NOMO-1 treated with DMSO at 0.1 percent for 48 hours (cell line): ENCODE measurements around the gene RPL19.

Experiments used
- DNase-seq: peaks from one replicate; lab custom pipeline; 2025; ENCODE audit not compliant: unreplicated experiment; lab: John Stamatoyannopoulos, UW

The RPL19 gene

DNA sequence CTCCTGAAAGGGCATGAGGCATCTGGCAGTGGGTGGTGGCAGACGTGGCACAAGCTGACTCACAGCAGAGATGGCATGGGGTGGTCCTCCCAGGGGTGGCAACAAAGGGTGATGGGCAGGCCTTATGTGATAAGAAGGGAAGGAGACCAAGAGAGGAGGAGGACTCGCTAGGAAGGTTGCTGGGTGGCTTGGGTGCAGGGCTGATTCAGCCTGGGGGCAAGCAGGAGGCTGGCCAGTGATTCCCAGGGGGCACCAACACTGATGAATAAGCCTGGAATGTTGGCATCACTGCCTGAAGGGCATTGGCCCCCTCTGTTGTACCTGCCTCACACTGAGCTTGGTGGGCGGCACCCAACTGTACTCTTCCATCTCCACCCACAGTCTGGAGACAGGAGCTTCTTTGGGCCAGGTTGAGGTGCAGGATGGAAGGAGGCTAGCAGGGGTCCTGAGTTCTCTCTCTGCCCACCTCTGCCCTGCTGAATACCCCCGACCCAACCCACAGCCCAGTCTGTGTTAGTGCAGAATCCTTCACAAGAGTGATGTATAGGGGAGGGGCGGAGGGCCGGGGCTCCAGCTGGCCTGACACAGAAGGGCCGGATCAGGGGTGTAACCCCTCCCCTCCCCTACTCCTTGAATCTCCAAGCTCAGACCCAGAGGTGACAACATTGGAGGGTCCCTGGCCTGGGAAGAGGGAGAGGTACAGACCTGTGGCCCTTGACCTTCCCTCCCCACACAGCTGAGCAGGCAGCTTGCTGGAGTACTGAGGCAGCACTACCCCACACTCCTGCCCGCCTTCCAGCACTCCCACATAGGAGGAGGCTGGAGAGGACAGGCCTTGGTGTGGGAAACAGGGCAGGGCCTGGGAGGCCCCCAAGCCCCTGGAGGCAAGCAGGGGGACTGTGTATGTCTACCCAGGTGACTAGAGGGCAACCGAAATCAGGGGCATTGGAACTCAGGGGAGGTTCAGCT is 23.1 kb downstream of the RPL19 start:
- DNase-seq = no peak

DNA sequence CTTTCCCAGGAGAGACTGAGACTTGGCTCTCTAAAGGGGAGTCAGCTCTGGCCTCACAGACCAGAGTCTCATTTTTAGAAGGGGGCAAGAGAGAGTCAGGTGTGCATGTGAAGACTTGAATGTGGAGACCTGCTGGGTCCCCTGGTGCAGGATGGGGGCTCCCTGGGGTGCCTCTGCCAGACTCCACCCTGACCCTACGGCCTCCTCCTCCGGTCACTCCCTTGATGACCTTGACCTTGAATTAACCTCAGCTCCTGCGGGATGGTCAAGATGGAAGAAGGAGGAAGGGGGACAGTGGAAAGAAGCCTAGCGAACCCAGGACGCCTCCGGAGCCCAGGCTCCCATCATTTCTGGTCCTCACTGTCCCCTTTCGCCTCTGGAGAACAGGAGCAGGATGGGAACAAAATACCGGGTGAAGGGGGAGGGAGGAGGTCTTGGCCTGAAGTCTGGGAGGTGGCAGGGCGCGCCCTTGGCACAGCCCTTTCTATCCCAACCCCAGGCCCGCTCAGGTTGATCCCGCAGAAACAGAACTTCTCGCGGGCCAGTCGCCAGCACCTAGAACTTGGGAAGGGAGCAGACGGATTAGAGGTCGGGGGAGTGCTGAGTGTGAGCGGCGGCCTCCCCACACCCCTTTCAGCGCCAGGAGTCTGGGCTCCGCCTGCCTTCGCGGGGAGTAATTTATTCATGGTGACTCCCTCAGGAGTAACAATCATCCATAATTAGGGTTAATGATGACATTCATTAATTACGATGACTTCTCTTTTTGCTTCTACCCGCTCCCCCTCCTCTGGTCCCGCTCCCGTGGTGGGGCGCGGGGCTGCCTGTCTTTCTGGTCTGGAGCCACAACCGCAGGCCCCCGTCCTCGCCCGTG is 24.1 kb downstream of the RPL19 start:
- DNase-seq = no peak

DNA sequence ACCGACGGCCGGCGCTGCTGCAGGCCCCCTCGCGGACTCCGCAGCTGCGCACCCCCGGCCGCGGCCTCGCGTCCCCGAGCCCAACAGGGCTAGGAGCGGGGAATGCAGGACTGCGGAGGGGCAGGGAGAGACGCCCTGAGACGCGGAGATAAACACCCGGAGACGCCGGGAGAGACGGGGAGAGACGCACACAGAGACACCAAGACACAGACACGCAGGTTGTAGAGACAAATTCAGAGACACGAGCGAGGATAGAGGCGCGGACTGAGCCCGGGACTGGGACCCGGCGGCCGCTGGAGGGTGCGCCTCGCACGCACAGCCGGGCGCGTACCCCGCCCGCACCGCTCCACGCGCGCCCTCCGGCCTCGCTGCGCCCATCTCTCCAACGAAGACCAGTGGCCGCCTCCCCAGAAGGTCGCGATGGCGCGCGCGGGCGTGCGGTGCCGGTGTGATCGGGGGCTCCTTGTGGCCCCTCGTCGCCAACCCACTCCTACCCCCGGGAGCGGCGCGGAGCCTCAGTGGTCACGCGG is 24.8 kb downstream of the RPL19 start:
- DNase-seq = no peak

DNA sequence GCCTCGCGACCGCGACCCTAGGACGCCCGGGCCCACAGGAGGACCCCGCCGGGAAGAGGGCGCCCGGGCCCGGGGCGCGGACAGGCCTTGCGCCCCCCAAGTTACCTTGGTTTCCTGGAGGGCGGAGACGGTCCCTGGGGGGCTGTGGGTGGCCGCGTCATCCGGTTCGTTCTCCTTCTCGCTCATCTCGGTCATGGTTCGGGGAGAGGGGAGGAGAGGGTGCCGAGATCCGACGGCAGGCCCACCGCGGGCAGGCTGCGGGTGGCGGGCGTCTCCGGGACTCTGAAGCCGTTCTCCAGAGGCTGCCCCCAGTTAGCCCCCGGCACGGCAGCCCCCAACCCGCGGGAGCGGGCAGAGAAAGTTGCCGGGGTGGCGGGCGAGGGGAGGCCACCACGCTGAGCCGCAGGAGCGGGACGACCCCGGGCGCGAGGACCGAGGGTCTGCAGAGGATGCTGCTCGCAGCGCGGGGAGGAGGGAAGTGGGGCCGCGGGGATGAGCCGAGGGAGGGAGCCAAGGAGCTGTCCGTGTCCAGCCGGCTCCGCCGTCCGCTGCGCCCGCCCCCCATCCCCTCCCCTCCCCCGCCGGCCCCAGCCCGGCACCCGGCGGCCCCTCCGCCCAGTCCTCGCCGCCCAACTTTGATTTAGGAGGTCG is 25.4 kb downstream of the RPL19 start, which contains the start of gene STAC2:
TSS of gene STAC2 (minus strand) at position 638 of the 651 bp plus-strand sequence. CDS start at position 195, 443 bp downstream.
- no peak for DNase-seq

DNA sequence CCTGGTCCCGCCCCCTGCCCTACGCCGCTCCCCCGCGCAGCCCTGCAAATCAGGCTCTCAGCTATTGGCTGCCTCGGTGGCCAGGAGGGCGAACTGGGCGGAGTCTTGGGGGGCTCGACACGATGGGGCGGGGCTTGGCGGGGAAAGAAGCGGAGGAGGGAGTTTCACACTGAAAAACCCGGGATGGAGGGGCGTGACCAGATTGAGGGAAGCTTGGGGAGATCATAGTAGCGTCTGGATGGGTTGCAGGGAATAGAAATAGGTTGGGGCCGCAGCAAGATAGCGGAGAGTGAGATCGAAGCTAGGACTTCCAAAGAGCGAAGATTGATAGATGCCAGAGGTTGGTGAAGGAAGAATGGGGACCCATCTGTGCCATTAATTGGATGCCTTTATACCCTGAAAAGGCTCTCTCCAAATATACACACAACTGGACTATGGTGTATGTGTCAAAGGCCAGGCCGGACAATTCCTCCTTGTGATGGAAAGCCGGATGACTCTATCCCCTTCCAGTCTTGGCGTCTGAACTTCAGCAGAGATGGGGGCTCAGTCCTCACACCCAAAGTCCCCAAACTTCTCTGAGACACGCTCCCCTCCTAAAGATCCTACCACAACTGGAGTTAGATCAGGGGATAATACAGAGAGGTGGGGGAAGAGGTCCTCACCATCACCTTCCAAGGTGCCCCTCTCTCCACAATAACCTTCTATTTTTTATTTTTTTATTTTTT is 26.0 kb downstream of the RPL19 start:
- no peak for DNase-seq

DNA sequence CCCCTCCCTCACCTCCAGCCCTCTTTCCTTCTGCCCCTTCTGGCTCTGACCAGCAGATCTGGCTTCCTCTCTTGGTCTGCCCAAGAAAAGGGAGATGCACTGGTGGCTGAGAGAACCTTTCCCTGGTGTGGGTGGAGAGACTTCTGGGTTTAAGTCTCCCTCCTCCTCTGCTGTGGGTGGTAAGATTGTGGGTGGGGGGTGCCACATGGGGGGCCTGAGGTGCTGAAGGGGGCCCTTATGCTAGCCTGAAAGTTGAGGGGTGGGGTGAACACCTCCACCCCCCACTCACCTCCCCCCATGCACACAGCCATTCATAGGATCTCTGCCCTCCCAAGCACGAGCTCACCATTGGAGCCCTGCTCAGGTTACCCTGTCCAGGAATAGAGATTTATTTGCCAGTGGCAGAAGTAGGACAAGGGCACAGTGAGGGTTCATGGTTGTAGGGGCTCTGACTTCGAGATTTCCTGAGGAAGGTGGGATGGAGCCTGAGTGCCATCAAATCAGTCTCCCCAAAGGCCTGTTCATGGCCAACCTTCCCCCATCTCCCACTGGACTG is 27.4 kb downstream of the RPL19 start:
- DNase-seq = no peak

DNA sequence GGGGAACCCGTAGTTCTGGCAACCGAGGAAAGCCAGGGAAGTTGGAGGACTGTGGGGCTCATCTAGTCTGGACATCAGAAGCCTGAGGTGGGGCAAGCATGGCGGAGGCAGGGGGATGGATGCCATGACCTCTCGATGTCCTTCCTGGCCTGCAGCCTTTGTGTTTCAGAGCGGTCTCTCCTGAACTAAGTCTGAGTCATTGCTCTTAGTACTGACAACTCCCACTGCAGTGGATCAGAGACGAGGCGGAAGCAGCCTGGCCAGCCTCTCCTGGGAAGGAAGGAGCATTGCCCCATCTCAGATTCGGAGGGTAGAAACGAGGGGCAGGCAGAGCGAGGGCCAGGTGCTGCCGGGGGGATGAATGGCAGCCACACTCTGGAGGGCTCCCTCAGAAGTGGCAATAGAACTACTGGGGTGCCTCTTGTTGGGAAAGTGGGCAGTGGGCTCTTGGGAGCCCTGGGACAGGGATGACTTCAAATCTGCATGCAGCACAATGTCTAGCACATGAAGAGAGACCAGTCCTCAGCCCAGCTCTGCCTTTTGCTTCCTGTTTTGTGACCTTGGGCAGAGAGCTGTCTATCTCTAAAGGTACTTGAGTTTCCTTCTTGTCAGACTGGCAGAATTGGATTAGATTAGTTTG is 29.3 kb downstream of the RPL19 start:
- DNase-seq = peak; percentile 78

DNA sequence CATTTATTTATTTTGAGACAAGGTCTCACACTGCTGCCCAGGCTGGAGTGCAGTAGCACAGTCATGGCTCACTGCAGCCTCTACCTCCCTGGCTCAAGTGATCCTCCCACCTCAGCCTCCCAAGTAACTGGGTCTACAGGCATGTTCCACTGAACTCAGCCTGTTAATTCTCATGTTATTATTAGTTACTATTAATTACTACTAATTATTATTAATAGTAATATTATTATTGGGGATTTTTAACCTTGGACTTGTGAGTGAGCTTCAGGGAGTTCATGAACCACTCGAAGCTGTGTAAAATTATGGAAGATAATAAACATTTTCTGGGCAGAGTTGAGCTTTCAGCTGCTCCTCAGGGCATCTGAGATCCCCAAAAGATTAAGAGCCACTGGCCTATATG is 30.3 kb downstream of the RPL19 start:
- DNase-seq = no peak

DNA sequence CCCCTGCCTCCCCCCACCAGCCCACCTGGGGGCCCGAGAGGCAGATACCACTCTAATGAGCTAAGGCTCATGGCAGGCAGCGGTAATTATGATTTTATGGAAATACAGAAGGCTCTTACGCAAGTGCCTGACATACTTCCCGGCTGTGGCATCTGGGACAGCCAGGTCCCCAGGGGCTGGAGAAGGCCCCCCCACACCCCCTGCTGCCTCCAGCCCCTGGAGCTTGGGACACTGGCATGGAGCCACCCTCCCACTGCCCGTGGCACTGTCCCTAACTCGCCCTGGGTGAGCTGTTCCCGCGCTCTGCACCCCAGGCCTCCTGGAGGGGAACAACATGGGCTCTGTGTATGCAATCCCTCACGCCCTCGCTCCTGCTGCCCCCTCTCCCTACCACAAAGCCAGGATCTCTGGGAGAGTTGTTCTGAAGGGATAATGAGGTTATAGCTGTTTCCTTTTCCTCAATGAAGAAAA is 31.0 kb downstream of the RPL19 start:
- DNase-seq = no peak

DNA sequence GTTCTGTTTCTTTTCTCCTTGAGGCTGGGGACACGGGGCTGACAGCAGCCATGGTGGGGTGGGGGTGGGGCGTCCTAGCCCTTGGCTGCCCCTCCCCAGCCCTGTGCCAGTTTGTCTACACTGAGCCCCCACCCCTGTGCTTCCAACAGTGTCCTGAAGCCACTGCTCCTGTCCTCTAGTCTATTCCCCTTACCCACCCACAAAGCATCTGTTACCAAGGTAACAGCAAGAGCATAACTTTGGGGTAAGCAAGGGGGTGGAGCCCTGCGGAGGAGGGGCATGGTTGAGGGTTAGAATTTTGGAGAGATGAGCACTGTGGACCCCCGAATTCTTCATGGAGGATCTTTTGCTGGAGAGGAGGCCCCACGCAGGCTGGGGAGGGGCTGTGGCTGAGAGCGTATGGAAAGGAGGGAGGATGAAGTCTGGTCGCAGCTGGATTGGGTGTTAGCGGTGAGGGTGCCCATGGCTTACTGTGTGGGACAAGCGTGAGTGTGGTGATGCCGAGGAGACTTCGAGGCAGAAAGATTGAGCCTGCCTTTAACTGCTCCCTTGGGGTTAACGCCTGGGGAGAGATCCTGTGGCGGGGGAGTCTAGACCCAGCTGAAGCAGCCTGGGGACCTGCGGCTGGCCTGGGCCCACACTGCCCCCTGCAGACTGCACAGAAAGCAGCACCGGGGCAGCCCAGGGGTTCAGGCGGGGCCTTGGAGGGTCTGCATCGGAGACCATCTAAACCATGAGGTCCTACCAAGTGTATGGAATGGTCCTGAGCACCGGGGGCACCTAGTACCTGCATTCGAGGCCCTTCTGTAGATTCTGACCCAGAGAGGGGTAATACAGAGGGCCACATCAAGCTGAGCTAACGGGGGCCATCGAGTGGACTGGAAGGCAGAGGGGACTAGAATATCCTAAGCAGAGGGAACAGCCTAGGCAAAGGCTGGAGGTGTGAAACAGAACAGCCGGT is 31.8 kb downstream of the RPL19 start:
- peak; percentile 25 for DNase-seq

DNA sequence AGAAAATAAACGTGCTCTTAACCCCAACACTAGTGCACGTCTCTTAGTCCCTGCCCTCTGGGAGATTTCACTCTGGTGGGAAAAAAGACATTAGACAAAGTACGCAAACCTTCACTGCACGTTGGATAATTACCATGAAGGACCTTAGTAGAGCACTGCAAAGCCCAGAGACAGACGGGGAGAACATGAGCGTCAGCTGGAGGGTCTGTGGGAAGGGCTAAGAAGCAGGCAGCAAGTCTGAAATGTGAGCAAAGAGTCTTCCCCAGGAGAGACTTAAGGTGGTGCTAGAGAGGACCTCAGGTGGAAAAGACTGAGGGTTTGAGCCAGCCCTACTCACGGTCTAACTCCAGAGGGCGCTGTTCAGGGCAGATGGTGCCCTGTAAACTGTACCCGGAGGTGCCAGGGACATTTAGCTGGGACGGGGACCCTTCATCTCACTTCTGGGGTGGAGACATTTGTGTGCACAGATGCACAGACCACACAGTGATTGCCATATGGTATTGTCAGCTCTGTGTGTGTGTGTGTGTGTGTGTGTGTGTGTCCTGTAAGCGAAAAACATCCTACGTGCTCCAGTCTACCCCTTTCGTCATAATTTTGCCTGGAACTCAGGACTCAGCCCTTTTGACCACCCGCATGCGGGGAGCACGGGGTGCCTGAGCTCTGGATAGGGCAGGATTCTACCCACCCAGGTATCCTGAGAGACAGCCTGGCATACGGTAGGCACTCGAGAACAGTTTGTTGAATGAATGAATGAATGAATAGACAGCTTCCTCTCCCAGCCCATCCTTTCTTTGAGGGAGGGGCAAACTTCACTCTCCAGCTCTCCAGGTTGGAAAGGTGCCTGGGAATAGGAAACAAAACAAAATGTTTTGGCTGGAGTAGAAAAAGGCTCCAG is 35.7 kb downstream of the RPL19 start:
- peak; percentile 85 for DNase-seq

DNA sequence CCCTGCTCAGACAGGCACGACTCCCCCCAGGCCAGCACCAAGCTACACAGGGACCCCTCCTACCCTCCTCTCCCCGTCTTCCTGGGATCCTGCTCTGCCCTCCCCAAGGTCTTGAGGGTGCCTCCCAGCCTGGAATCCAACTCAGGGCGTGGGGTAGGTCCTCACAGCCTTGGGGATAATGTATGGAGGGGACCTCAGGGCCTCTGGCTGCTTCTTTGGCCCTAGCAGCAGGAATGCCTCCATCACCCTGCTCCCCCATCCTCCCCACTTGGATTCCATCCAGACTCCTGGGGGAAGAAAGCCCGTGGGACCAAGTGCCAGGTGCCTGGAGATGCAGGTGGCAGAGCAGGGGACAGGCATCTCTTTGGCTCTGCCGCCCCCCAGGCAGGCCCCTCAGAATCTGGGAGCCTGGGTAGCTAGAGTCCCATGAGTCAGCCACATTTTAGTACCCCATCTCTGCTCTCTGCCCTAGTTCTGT is 36.4 kb downstream of the RPL19 start:
- DNase-seq = no peak

DNA sequence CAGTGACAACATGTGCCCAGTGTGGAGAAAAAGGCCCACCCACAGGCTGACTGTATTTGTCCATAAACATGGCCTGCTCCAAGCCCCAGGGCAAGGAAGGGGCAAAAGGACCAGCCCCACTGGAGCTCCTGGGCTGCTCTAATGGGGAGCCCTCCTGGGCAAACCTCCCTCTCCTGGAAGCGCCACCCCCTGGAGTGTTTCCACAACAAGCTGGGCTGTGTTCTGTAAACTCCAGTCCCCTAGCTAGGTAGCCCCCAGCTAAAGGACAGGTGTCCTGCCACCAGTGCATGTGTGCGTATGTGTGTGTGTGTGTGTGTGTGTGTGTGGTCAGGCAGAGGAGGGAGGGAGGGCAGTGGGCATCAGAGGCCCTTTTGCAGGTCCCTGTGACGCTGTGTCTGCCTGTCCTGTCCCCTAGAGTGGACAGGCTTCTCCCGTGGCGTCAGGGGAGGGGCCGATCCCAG is 36.9 kb downstream of the RPL19 start:
- DNase-seq = no peak

DNA sequence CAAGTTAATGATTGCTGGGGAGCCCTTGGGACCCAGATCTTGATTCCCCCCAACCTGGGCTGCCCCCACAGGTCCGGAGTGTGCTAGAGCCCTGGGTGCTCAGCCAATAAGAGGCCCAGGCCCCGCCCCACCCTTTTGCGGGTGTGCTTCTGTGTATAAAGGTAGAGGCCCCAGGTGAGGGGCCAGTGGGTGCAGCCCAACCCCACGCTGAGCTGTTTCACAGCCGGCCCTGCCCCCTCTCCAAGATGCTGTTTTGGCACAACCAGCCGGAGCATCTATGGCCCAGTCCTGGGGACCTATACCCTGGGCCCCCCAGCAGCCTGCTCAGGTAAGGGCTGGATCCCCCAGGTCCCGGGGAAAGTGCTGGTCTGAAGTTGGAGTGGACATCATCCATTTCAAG is 37.5 kb downstream of the RPL19 start:
- DNase-seq = no peak

DNA sequence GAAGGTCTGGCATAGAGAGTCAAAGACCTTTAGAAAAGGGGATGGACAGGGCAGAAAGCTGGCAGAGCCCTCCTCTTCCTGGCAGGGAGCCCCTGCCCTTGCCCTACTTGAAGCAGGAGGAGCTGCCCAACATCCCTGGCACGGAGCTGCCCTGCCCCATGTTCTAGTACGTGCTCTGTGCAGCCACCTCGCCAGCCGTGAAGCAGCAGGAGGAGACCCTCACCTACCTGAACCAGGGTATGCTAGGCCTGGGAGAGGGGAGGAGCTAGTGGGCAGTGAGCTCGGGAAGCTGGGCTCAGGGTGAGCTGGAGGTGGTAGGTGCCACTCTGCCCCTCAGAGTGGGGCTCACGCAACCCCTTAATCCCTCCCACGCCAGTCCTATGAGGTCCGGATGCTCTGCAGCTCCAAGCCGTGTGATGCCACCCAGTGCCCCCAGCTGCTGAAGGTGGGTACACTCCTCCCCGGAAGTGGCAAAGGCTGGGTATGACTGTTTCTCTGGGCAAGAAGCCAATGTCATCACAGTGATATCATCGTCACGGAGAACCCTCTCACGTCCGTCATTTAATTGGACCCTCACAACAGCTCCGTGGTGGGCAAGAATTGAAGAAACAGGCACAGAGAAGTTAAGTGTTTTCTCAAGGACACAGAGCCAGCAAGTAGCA is 38.4 kb downstream of the RPL19 start:
- DNase-seq = no peak

DNA sequence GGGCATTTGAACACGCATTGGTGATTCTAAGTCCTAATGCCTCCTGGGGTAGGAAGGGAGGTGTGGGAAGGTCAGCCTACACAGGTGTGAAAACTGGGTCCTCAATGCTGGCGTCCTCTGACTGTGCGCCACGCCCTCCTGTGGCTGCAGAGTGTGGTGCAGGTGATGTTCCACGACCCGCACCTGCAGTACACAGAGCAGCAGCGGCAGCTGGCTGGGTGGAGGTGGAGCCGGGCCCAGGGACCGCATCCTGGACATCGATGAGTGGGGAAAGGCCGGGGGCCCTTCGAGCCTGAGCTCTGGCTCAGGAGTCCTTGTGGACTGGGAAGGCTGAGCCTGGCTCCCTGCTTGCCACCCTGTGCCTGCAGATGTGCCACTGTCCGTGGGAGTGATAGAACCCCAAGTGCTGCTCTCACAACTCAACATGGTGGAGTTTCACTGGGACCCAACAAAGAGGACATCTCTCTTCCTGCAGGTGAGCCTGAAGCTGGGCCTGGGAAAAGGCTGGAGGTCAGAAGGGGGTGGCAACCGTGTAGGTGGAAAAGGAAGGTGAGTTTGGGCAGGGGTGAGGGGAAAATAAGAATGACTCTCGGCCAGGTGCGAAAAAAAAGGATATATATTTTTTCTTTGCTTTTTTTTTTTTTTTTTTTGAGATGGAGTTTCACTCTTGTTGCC is 39.7 kb downstream of the RPL19 start:
- DNase-seq = peak; percentile 26
